Memory B cell (primary cell): Measurements from ENCODE around the gene SPPL2C.

ENCODE experiments used
- ATAC-seq: fragments of 150-1000 bp; cut with Tn5 transposase; 2 replicates; pipeline ENCODE4 v1.10.0; 2021; ENCODE audit warnings: low read depth, mild to moderate bottlenecking, moderate library complexity
- DNase-seq, 2 donors: peaks; one replicate each; pipeline ENCODE4 v3.0.0; 2022; ENCODE audit warnings: low spot score in 2 of 2
- H3K27ac Mint-ChIP-seq: one replicate; pipeline ENCODE4 v1.8.0; 2022; ENCODE audit warnings: mild to moderate bottlenecking, moderate library complexity, mixed read lengths
- H3K27me3 Mint-ChIP-seq: one replicate; pipeline ENCODE4 v1.8.0; 2022; ENCODE audit warnings: mixed read lengths
- H3K36me3 Mint-ChIP-seq: one replicate; pipeline ENCODE4 v1.8.0; 2022; ENCODE audit warnings: mild to moderate bottlenecking, mixed read lengths
- H3K4me1 Mint-ChIP-seq: one replicate; pipeline ENCODE4 v1.8.0; 2022; ENCODE audit warnings: mixed read lengths
- H3K4me3 Mint-ChIP-seq: one replicate; pipeline ENCODE4 v1.8.0; 2022; ENCODE audit warnings: mild to moderate bottlenecking, moderate library complexity, mixed read lengths
- H3K9me3 Mint-ChIP-seq: one replicate; pipeline ENCODE4 v1.8.0; 2022; ENCODE audit warnings: mixed read lengths

Gene SPPL2C

DNA sequence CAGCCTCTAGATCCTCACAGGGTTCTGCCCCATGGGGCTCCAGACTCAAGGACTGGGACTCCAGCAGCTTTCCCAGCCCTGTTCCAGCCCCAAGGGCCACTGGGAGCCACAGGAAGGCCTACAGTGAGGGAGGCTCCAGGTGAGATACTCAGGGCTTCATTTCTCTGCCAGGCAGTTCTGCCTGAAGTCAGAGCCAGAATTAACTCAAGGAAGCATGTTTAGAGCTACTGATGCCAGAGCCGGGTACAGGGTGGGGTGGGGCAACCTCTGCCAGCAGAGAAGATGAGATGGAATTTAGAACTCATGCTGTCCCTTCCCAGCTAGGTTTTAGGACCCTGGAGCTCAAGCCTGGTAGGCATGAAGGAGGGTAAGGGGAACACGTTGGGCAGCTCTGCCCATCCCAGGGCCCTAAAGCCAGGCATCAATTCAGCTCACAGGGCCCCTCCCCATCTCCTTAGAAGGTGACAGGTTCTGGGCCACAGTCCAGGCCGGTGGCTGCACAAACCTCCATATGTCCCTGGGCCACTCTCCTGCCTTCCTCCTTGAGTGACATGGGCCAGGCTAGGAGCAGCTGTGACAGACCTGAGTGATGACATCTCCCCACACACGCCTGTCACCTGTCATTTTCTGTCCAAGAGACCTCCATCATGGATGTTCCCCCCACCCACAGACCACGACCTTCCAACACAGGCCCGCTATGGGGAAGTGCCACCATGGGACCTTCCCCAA, 24.5 kb upstream of the SPPL2C start:
- Mint-ChIP-seq H3K36me3 (no peaks in the 10 kb centered on the region), H3K4me3 (no peak overlapping the region), H3K27me3 (peaks cover 7% of the 10 kb centered on the region), H3K9me3 (no peaks in the 10 kb centered on the region), H3K4me1 (no peaks in the 10 kb centered on the region), H3K27ac (no peak overlapping the region)
- DNase-seq (no peak), ATAC-seq (no peak)

DNA sequence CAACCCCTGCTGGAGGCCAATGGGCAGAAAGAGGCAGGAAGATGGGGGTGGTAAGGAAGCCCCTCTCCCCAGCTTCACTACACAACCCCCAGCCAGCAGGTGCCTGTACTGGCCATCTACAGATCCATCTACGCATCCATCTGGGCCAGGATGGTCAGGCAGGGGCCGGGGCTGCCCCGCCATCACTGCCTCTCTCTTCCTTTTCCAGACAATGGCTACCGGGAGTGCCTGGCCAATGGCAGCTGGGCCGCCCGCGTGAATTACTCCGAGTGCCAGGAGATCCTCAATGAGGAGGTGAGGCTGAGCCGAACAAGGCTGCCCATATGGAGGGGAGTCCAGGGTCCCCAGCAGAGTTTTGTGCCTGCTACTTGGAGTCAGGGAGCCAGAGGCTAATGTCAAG, 23.5 kb upstream of the SPPL2C start:
- Mint-ChIP-seq H3K4me3 (no peak overlapping the region), H3K4me1 (no peaks in the 10 kb centered on the region), H3K36me3 (no peaks in the 10 kb centered on the region), H3K27me3 (peaks cover 7% of the 10 kb centered on the region), H3K9me3 (no peaks in the 10 kb centered on the region), H3K27ac (no peak overlapping the region)
- DNase-seq (no peak), ATAC-seq (no peak)

DNA sequence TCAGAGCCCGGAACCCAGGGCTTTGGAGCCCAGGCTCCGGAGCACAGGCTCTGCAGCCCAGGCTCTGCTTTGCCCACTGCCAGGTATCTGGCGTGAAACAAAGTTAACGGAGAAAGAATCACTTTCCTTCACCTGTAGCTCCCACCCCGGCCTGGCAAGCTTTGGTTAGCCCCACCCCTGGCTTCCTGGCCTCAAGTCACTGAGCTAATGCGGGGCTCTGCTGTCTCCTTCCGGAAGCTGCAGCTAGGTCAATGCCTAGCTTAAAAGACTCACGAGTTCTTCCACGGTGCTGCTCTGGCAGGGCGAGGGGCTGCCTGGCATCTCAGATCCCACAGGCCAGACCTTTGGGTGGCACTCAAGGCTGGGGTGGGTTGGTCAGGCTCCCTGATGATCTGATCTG, 21.1 kb upstream of the SPPL2C start:
- peaks cover 8% of the 10 kb centered on the region for H3K27me3 Mint-ChIP-seq
- ATAC-seq: no peak
- no peak for DNase-seq
- no peaks in the 10 kb centered on the region for H3K4me1 Mint-ChIP-seq
- no peak overlapping the region for H3K27ac Mint-ChIP-seq
- H3K4me3 Mint-ChIP-seq: no peak overlapping the region
- H3K9me3 Mint-ChIP-seq: no peaks in the 10 kb centered on the region
- no peaks in the 10 kb centered on the region for H3K36me3 Mint-ChIP-seq

DNA sequence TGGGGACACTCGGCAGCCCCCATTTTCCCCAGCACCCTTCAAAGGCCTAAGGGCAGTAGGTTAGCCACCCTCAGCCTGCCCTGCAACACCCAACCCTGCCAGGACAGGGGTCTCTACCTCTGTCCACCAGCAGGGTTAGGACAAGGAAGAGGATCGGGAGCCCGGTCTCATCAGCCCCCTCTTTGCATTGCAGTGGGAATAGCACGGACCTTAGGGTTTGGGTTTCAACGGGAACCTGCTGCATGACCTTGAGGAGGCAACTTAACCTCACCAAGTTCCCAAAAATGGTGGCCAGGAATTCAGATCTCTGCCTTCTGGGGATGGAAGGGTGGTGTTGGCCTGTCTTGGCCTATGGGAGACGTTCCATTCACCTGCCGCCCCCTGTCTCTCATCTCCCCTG, 20.2 kb upstream of the SPPL2C start:
- DNase-seq: no peak
- no peaks in the 10 kb centered on the region for H3K36me3 Mint-ChIP-seq
- no peak for ATAC-seq
- H3K27me3 Mint-ChIP-seq: peaks cover 8% of the 10 kb centered on the region
- no peak overlapping the region for H3K27ac Mint-ChIP-seq
- H3K4me1 Mint-ChIP-seq: no peaks in the 10 kb centered on the region
- H3K4me3 Mint-ChIP-seq: no peak overlapping the region
- no peaks in the 10 kb centered on the region for H3K9me3 Mint-ChIP-seq

DNA sequence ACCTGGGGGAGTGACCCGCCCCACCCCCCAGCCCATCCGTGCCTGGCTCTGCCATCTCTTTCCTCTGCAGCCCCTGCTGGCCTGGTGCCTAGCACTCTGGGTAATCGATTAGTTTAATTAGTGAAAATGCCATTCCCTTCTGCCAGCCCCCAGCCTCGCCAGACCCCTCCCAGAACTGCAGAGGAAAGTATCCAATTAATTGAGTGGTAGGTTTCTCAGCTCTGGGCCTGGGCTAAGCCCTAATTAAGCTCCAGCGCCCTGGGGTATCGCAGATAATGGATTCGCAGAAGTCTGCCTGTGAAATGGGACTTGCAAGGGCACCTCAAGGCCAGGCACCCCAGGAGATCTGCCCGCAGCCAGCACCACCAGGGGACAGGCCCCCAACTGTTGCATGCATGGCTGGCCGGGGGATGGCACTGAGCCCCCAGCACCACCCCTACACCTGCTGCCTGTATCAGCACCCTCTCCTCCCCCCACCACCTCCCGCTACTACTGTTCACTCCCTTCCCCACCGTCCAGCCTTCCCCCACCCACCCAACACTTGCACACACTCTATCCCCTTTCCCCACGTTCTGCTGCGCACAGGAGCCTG, 19.7 kb upstream of the SPPL2C start:
- ATAC-seq (no peak), DNase-seq (no peak)
- Mint-ChIP-seq H3K4me1 (no peaks in the 10 kb centered on the region), H3K9me3 (no peaks in the 10 kb centered on the region), H3K4me3 (no peak overlapping the region), H3K36me3 (no peaks in the 10 kb centered on the region), H3K27ac (no peak overlapping the region), H3K27me3 (peaks cover 8% of the 10 kb centered on the region)

DNA sequence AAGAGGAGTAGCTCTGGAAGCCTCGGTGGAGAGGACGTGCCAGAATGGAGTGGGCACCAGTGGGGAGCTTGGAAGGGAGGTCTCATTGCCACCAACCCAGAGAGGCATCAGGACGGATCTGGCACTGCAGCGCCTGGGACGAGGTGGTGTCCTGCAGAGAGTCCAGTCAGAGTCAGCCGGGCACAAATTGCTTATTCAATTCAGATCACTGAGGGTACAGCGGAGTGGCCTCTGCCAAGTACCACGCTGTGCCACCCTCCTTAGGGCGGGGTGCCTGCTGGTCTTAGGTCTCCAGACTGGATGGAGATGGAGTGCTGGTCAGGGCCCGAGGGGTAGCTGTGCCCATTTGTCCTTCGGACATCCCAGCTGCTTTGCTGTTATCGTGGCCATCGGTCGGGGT, 18.9 kb upstream of the SPPL2C start:
- Mint-ChIP-seq H3K36me3 (no peaks in the 10 kb centered on the region), H3K4me3 (no peak overlapping the region), H3K27me3 (peaks cover 6% of the 10 kb centered on the region), H3K9me3 (no peaks in the 10 kb centered on the region), H3K4me1 (no peaks in the 10 kb centered on the region), H3K27ac (no peak overlapping the region)
- DNase-seq (no peak), ATAC-seq (no peak)

DNA sequence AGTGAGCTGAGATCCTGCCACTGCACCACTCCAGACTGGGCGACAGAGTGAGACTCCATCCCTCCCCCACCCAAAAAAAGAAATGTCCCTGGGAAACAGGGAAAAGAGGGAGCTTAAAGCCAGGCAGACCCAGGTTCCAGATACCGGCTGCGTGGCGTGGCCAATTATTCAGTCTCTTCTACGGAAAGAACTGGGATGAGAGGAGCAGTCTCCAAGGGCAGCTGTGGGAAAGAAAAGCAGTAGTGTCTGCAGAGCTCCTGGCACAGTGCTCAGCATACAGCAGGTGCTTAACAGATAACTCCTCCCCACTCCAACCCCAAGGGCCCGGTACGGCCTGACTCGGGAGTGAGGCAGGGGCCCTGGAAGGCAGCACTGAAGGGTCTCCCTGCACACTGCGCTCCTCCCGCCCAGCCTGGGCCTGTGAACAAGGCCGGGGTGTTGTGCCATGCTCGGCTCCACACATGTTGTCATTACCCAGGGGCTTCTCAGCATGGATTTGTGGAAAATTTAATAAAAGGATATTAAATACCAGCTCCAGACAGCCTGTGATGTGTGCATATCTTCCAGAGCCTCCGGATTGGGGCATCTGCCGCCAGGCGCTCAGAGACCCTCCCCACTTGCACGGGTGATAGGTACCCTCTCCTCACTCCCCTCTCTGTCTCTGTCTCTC, 17.6 kb upstream of the SPPL2C start:
- Mint-ChIP-seq H3K27me3 (peaks cover 3% of the 10 kb centered on the region), H3K9me3 (no peaks in the 10 kb centered on the region), H3K27ac (no peak overlapping the region), H3K4me1 (no peaks in the 10 kb centered on the region), H3K4me3 (no peak overlapping the region), H3K36me3 (no peaks in the 10 kb centered on the region)
- ATAC-seq (no peak), DNase-seq (no peak)

DNA sequence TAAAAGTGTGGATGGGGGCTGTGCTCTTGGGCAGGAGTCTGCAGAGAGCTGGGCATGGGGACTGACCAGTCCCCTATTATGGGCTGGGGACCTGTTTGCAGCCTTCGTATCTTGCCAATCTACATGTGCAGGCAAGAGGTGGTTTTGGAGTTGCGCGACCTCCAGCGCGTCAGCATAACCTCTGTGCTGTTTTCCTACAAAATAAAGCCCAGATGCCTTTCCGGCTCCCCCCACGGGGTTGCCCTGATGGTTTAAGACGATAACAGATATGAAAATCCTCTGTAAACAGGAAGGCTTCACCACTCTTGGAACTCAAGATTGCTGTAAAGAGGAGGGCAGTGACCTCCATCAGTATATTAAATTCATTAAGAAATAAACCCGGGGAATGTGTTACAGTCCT, 16.5 kb upstream of the SPPL2C start:
- ATAC-seq (no peak), DNase-seq (no peak)
- H3K9me3 Mint-ChIP-seq: no peaks in the 10 kb centered on the region
- no peak overlapping the region for H3K27ac Mint-ChIP-seq
- no peak overlapping the region for H3K4me3 Mint-ChIP-seq
- no peaks in the 10 kb centered on the region for H3K4me1 Mint-ChIP-seq
- H3K36me3 Mint-ChIP-seq: no peaks in the 10 kb centered on the region
- H3K27me3 Mint-ChIP-seq: peaks cover 3% of the 10 kb centered on the region

DNA sequence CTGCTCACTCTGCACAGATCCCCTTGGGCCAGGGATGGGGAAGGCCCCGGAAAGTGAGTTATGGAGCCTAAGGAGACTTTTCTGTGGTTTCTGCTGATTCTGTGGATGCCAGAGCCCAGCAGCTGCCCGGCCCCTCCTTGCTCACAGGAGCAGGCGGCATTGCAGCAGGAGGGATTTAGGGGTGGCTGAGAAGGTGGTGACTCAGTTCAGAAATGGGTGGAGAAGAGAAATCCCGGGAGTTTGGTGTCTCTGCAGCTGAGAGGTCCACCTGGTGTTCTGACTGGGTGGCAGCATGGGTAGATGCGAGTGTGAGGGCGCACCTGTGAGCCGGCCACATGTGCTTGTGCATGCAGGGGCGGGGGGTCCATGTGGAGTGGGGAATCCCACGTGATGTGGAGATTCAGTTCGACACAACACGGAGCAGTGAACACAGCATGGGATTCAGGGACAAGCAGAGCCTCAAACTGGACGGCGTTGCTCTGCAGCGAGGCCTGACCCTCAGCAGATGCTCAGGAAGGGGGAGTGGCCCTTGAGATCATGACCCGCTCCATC, 16.0 kb upstream of the SPPL2C start:
- Mint-ChIP-seq H3K4me3 (no peak overlapping the region), H3K27me3 (peaks cover 3% of the 10 kb centered on the region), H3K36me3 (no peaks in the 10 kb centered on the region), H3K9me3 (no peaks in the 10 kb centered on the region), H3K4me1 (no peaks in the 10 kb centered on the region), H3K27ac (no peak overlapping the region)
- ATAC-seq (no peak), DNase-seq (no peak)

DNA sequence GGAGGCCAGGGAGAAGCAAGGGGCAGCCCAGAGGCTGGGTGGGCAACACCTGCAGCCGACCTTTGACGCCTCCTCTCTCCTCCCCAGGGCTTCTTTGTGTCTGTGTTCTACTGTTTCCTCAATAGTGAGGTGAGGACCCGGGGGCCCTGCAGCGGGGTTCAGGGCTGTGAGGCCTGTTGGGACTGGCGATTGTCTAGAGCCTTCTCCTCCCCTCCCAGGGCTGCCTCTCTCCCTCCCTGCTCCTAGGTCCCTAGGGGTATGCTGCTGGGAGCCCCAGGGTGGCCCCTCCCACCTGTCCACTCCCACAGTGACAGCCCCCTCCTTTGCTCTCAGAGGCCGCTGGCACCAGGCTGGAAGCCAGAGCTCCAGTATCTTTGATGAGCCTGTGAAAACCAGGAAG, 10.8 kb upstream of the SPPL2C start:
- ATAC-seq (no peak), DNase-seq (no peak)
- Mint-ChIP-seq H3K36me3 (no peaks in the 10 kb centered on the region), H3K27me3 (peaks cover 3% of the 10 kb centered on the region), H3K4me1 (no peaks in the 10 kb centered on the region), H3K4me3 (no peak overlapping the region), H3K9me3 (no peaks in the 10 kb centered on the region), H3K27ac (no peak overlapping the region)

DNA sequence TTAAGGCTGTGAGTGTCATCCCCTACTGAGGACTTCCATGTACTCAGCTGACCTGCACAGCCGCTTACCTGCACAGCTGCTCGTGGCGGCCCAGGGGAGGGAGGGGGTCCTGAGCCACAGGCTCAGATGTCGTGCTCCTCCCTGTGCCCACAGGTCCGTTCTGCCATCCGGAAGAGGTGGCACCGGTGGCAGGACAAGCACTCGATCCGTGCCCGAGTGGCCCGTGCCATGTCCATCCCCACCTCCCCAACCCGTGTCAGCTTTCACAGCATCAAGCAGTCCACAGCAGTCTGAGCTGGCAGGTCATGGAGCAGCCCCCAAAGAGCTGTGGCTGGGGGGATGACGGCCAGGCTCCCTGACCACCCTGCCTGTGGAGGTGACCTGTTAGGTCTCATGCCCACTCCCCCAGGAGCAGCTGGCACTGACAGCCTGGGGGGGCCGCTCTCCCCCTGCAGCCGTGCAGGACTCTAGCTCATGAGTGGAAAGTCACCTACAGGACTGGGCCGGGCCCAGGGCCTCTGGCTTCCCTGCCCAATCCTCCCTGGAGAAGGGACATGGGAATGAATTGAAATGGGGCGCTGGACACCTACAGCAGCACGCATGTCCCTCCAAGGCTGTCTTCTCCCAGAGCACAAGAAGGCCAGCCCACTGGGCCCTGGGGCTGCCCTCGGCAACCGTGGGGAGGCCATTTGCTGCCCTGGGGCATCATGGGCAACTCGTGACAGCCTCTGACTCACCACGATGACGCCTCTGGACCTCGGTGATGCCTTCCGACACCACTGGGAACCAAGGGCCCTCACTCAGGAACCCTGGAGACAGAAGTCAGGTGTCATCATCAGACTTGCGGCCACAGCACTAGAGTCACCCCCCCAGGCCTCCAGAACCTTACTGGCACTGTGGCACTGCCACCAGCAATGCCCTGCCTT, 9.9 kb upstream of the SPPL2C start:
- Mint-ChIP-seq H3K27ac (no peak overlapping the region), H3K4me3 (no peak overlapping the region), H3K9me3 (no peaks in the 10 kb centered on the region), H3K36me3 (no peaks in the 10 kb centered on the region), H3K4me1 (no peaks in the 10 kb centered on the region), H3K27me3 (peaks cover 3% of the 10 kb centered on the region)
- DNase-seq (no peak), ATAC-seq (no peak)

DNA sequence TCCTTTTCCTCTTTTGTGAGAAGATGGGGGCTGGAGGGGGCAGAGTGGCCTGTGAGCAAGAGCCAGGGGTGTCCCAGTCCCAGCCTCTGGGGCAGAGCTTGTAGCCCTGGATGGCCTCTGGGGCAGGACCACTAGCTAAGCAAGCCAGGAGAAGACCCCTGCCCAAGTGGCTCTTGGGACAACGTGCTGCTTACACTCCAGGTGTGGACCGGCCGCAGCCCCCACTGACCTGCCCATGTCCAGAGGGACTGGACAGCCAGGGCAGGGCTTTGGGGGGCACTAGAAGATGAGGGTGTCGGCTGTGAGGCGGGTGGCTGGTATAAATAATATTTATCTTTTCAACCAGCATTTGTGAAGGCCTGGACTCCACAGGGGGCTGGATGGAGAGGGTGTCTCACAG, 9.2 kb upstream of the SPPL2C start:
- no peak for DNase-seq
- Mint-ChIP-seq H3K4me1 (no peaks in the 10 kb centered on the region), H3K36me3 (no peaks in the 10 kb centered on the region), H3K27me3 (peaks cover 3% of the 10 kb centered on the region), H3K4me3 (no peak overlapping the region), H3K27ac (no peak overlapping the region), H3K9me3 (no peaks in the 10 kb centered on the region)
- ATAC-seq: no peak

DNA sequence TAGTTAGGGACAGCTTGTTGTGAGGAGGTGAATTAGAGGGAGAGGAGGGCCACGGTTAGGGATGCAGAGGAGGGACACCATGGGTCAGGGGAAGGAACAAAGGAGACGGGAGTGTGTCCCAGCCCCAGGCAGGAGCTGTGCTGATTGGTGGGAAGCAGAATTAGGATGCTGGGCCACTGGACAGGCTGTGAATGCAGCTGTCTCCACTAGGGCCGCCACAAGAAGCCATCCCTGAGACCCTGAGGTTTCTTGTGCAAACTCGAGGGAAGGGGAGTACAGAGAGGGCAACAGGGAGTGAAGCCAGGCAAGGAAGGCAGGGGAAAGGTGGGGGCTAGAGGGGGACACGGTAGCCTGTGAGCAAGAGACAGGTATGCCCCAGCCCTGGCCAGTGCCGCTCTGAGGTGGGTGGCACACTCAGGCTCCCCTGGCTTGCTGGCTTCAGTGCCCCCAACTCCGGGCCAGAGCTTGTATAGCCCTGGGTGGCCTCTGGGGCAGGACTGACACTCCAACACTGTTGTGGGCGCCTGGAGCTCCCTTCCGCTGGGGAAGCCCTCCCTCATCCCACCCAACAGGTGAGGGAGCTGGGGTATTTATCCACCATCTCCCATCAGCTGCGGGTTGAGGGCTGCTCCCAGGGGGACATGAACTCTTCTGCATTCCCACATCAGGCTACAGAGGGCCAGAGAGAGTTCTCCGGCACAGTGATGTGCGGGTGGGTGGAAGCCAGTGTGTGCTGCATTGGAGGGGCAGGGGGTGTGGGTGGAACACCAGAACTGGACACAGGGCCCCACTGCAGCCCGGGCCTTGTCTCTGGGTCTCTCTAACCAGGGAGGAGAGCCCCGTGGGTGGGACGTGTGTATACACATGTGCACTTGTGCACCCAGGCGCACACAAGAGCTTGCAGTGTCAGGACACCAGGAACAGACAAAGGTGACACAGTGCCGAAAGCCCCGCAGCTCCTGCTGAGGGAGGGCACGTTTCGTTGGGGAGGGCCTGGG, 8.3 kb upstream of the SPPL2C start:
- Mint-ChIP-seq H3K27ac (no peak overlapping the region), H3K4me3 (no peak overlapping the region), H3K36me3 (no peaks in the 10 kb centered on the region), H3K9me3 (no peaks in the 10 kb centered on the region), H3K4me1 (no peaks in the 10 kb centered on the region), H3K27me3 (peaks cover 5% of the 10 kb centered on the region)
- DNase-seq (no peak), ATAC-seq (no peak)
